ENCODE results near the gene SLC25A25. TPM values are rescaled to one million over a fixed set of nuclear protein-coding genes. Genes with fewer than 3 reads are reported as not detected.
"Not testable (repeated sequence)": the region's sequence is repeated elsewhere in the genome, so short reads cannot be mapped to it uniquely, and the experiment has no call there.

Gene SLC25A25
- total RNA-seq, 1 donor, result 47.5 TPM

GRCh38 chr9:128065907-128066712, 1.9 kb upstream of the SLC25A25 start:
- DNase-seq (ENCODE audit: low read depth), result no peak
- TF ChIP-seq CTCF (IDR thresholded peaks at IDR 0.05; ENCODE audit: insufficient read depth, low read depth, low read length), result no peak
- H3K4me3 ChIP-seq (ENCODE audit: low read depth, low read length), result peak overlapping the region; percentile 62

- DNase-seq (ENCODE audit: low read depth), result peak; percentile 100
- TF ChIP-seq CTCF (IDR thresholded peaks at IDR 0.05; ENCODE audit: insufficient read depth, low read depth, low read length), result no peak
- peak within 1 kb of the TSS; percentile 90 for H3K4me3 ChIP-seq (ENCODE audit: low read depth, low read length)
These were observed 1.1 kb upstream of the SLC25A25 start, which contains the start of gene NAIF1 for GRCh38 chr9:128066713-128067644. NAIF1 (minus strand) TSS chr9:128067320; CDS start chr9:128067101, 219 bp downstream.

- TF ChIP-seq CTCF (IDR thresholded peaks at IDR 0.05; ENCODE audit: insufficient read depth, low read depth, low read length), result no peak
- DNase-seq (ENCODE audit: low read depth), result no peak
- peak overlapping the region; percentile 90 for H3K4me3 ChIP-seq (ENCODE audit: low read depth, low read length)
These were observed 564 bp downstream of the SLC25A25 start for GRCh38 chr9:128068386-128069205.

- DNase-seq (ENCODE audit: low read depth), result no peak
- H3K4me3 ChIP-seq (ENCODE audit: low read depth, low read length), result peak overlapping the region; percentile 26
- TF ChIP-seq CTCF (IDR thresholded peaks at IDR 0.05; ENCODE audit: insufficient read depth, low read depth, low read length), result no peak
These were observed 2.8 kb downstream of the SLC25A25 start for GRCh38 chr9:128070874-128071273.

- not testable (repeated sequence) for DNase-seq (ENCODE audit: low read depth); H3K4me3 ChIP-seq (ENCODE audit: low read depth, low read length)
These were observed 3.4 kb downstream of the SLC25A25 start for GRCh38 chr9:128071475-128071874.

- peak; percentile 91 for DNase-seq (ENCODE audit: low read depth)
- TF ChIP-seq CTCF (IDR thresholded peaks at IDR 0.05; ENCODE audit: insufficient read depth, low read depth, low read length), result no peak
- no peak overlapping the region for H3K4me3 ChIP-seq (ENCODE audit: low read depth, low read length)
These were observed 4.4 kb downstream of the SLC25A25 start for GRCh38 chr9:128072144-128073021.
